Measurements from ENCODE around the gene IQGAP2. TPM values are rescaled to one million over a fixed set of nuclear protein-coding genes. Genes with fewer than 3 reads are reported as not detected.
"Not testable (repeated sequence)": the region's sequence is repeated elsewhere in the genome, so short reads cannot be mapped to it uniquely, and the experiment has no call there.

IQGAP2 gene
- total RNA-seq, 2 experiments from 2014 or later, result 37.7 to 39.1 TPM

- Mint-ChIP-seq H3K27me3 (no peaks in the 10 kb centered on the region), H3K27ac (no peak overlapping the region), H3K4me3 (no peak overlapping the region), H3K4me1 (ENCODE audit: low read depth) (no peaks in the 10 kb centered on the region), H3K9me3 (no peaks in the 10 kb centered on the region), H3K36me3 (ENCODE audit: low read depth) (peaks cover 29% of the 10 kb centered on the region)
- ATAC-seq, result no peak
- TF ChIP-seq, protein P1, sequence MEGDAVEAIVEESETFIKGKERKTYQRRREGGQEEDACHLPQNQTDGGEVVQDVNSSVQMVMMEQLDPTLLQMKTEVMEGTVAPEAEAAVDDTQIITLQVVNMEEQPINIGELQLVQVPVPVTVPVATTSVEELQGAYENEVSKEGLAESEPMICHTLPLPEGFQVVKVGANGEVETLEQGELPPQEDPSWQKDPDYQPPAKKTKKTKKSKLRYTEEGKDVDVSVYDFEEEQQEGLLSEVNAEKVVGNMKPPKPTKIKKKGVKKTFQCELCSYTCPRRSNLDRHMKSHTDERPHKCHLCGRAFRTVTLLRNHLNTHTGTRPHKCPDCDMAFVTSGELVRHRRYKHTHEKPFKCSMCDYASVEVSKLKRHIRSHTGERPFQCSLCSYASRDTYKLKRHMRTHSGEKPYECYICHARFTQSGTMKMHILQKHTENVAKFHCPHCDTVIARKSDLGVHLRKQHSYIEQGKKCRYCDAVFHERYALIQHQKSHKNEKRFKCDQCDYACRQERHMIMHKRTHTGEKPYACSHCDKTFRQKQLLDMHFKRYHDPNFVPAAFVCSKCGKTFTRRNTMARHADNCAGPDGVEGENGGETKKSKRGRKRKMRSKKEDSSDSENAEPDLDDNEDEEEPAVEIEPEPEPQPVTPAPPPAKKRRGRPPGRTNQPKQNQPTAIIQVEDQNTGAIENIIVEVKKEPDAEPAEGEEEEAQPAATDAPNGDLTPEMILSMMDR (IDR thresholded peaks at IDR 0.05), result no peak
- CTCF ChIA-PET, result interaction anchor here (1.3 to 1.7 kb wide), 3 partner anchors 12 to 100 kb away, joined by 3 to 9 read pairs (median 4); no protein-coding TSS in a partner anchor
- no peak for DNase-seq
- POLR2A ChIA-PET, result no interaction called here
- intact Hi-C loops (cut with micrococcal nuclease), result no loop called here
Measured at GRCh38 chr5:76674330-76675066, 271.4 kb downstream of the IQGAP2 start.

GRCh38 chr5:76675364-76675763 lies 272.3 kb downstream of the IQGAP2 start:
- H3K36me3 Mint-ChIP-seq (ENCODE audit: low read depth), result peaks cover 27% of the 10 kb centered on the region
- TF ChIP-seq, protein P1 (IDR thresholded peaks at IDR 0.05), result no peak
- DNase-seq (no peak), ATAC-seq (no peak)
- peaks cover 3% of the 10 kb centered on the region for H3K4me1 Mint-ChIP-seq (ENCODE audit: low read depth)
- intact Hi-C loops (cut with micrococcal nuclease), result no loop called here
- no peaks in the 10 kb centered on the region for H3K9me3 Mint-ChIP-seq
- POLR2A ChIA-PET, result interaction anchor here (0.6 kb wide), 1 partner anchor 19 kb away, joined by 3 read pairs; no protein-coding TSS in a partner anchor
- CTCF ChIA-PET, result no interaction called here
- H3K4me3 Mint-ChIP-seq, result no peak overlapping the region
- H3K27me3 Mint-ChIP-seq, result no peaks in the 10 kb centered on the region
- no peak overlapping the region for H3K27ac Mint-ChIP-seq

DNA sequence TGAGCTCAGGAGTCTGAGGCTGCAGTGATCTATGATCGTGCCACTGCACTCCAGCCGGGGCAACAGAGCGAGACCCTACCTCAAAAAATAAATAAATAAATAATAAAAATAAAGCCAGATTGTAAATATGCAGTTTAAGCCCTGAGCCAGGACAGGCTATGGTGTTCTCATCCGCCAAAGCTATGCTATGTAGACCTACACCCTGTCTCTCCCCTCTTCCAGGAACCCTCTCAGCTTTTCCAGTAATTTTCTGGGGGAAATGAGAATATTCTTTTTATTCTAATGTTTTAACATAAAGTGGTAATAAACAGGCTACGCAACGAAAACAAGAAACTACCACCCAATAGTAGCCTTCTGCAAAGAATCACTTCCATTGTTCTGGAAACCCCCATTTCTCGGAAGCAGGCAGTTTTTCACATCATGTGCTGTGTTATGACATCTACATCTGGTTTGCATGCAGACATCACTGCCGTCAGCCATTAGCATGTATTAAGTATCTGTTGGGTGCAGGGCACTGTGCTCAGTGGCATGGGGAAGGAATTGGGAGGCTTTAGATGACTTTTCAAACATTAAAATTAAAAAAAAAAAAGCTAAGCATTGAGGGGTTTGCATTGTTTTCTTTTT lies 274.9 kb downstream of the IQGAP2 start:
- no peak for DNase-seq
- intact Hi-C loops (cut with micrococcal nuclease), result no loop called here
- TF ChIP-seq, protein P1 (IDR thresholded peaks at IDR 0.05), result no peak
- ChIA-PET CTCF (interaction anchor here (1.3 to 1.6 kb wide), 2 partner anchors 37 to 96 kb away, joined by 4 read pairs; no protein-coding TSS in a partner anchor), POLR2A (no interaction called here)
- Mint-ChIP-seq H3K36me3 (ENCODE audit: low read depth) (peaks cover 16% of the 10 kb centered on the region), H3K27ac (no peak overlapping the region), H3K4me3 (no peak overlapping the region), H3K27me3 (no peaks in the 10 kb centered on the region), H3K9me3 (no peaks in the 10 kb centered on the region), H3K4me1 (ENCODE audit: low read depth) (peaks cover 11% of the 10 kb centered on the region)
- ATAC-seq, result no peak

GRCh38 chr5:76679231-76679630 lies 276.1 kb downstream of the IQGAP2 start:
- no peak for ATAC-seq
- peaks cover 11% of the 10 kb centered on the region for H3K36me3 Mint-ChIP-seq (ENCODE audit: low read depth)
- no peak overlapping the region for H3K27ac Mint-ChIP-seq
- ChIA-PET POLR2A (no interaction called here), CTCF (interaction anchor here (1.3 kb wide), 1 partner anchor 95 kb away, joined by 4 read pairs; no protein-coding TSS in a partner anchor)
- TF ChIP-seq, protein P1 (IDR thresholded peaks at IDR 0.05), result no peak
- H3K4me3 Mint-ChIP-seq, result no peak overlapping the region
- no peaks in the 10 kb centered on the region for H3K9me3 Mint-ChIP-seq
- intact Hi-C loops (cut with micrococcal nuclease), result no loop called here
- peaks cover 11% of the 10 kb centered on the region for H3K4me1 Mint-ChIP-seq (ENCODE audit: low read depth)
- no peak for DNase-seq
- H3K27me3 Mint-ChIP-seq, result no peaks in the 10 kb centered on the region

- CTCF ChIA-PET, result interaction anchor here (0.9 to 1.3 kb wide), 2 partner anchors 9 to 94 kb away, joined by 3 to 7 read pairs; no protein-coding TSS in a partner anchor
- H3K27me3 Mint-ChIP-seq; DNase-seq; H3K9me3 Mint-ChIP-seq; H3K4me3 Mint-ChIP-seq; intact Hi-C loops (cut with micrococcal nuclease); ATAC-seq; H3K27ac Mint-ChIP-seq; POLR2A ChIA-PET: not testable (repeated sequence)
- Mint-ChIP-seq H3K36me3 (ENCODE audit: low read depth) (peaks cover 19% of the 10 kb centered on the region), H3K4me1 (ENCODE audit: low read depth) (peaks cover 11% of the 10 kb centered on the region)
Measured at GRCh38 chr5:76680826-76681225, 277.7 kb downstream of the IQGAP2 start.
